Esophagus muscularis mucosa (tissue), 4 donors: Measurements from ENCODE around the gene C14orf119.

Source experiments
- EP300 ChIP-seq: sonication (generic); formaldehyde crosslinking; IDR thresholded peaks from one replicate; pipeline ENCODE4 v1.6.1; 2017; ENCODE audit warnings: antibody characterized with exemption
- POLR2A ChIP-seq: fragments of 450-650 bp; IDR thresholded peaks from one replicate; pipeline ENCODE4 v1.6.1; 2017; ENCODE audit warnings: antibody characterized with exemption, moderate library complexity, mild to moderate bottlenecking, low read depth
- POLR2AphosphoS5 ChIP-seq, 2 donors: sonication (generic); formaldehyde crosslinking; IDR thresholded peaks; one replicate each; pipeline ENCODE4 v1.6.1; 2017; ENCODE audit warnings: antibody characterized with exemption in 2 of 2
- TF ChIP-seq, protein P1 (sequence below), 3 experiments: fragments of 200-600 bp in 2 of 3; fragments of 450-650 bp in 1 of 3; sonication (generic) in 2 of 3; IDR thresholded peaks; one replicate each; pipeline ENCODE4 v1.5.1; 2017 to 2019; ENCODE audit warnings: antibody characterized with exemption in 3 of 3, mild to moderate bottlenecking in 2 of 3, moderate library complexity in 1 of 3

DNA sequence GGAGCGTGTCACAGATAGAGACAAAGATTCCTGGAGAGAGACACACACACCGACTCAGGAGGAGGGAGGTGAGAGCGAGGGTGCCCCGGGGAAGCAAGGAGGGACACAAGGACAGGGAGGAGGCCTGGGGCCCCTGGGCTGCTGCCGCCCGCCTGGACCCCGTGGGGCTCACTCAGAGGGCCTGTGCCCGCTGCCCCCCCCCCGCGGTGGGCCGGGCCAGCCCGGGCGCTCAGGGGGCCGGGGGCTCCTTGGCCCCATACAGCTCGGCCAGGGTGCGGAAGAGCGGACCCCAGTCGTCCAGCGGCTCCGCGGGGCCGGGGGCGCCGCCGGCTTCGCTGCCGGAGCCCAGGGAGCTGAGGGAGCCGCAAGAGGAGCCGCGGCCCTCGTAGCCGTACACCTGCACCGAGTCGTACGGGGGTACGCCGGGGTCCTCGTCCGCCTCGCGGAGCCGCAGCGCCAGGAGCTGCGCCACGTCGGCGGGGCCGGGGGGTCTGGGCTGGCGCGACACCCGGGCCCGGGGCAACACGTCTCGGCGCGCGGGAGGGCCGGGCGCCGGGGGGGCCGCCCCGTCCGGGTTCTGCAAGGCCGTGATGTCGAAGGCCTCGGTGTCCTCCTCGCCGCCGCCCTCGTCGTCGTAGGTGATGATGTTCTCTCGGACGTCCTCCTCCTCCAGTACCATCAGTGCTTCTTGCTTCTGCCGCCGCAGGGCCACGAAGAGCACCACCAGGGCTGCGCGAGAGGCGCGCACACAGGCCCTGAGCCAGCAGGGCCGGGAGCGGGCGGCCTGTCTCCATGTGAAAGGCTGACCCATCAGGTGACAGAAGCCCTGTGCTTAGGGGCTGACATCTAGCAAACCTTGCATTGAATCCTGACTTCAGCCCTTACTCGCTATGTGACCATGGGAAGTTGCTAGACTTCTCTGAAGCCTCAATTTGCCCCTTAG, 47.3 kb upstream of the C14orf119 start:
- TF ChIP-seq POLR2AphosphoS5 (IDR thresholded peaks at IDR 0.05) (no peak), POLR2A (no peak), EP300 (no peak)
- TF ChIP-seq, protein P1, sequence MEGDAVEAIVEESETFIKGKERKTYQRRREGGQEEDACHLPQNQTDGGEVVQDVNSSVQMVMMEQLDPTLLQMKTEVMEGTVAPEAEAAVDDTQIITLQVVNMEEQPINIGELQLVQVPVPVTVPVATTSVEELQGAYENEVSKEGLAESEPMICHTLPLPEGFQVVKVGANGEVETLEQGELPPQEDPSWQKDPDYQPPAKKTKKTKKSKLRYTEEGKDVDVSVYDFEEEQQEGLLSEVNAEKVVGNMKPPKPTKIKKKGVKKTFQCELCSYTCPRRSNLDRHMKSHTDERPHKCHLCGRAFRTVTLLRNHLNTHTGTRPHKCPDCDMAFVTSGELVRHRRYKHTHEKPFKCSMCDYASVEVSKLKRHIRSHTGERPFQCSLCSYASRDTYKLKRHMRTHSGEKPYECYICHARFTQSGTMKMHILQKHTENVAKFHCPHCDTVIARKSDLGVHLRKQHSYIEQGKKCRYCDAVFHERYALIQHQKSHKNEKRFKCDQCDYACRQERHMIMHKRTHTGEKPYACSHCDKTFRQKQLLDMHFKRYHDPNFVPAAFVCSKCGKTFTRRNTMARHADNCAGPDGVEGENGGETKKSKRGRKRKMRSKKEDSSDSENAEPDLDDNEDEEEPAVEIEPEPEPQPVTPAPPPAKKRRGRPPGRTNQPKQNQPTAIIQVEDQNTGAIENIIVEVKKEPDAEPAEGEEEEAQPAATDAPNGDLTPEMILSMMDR (IDR thresholded peaks at IDR 0.05) = no peak
